ENCODE results near the gene PPP4C. TPM values are rescaled to one million over a fixed set of nuclear protein-coding genes. Genes with fewer than 3 reads are reported as not detected.
"Not testable (repeated sequence)": the region's sequence is repeated elsewhere in the genome, so short reads cannot be mapped to it uniquely, and the experiment has no call there.

Gene PPP4C
- total RNA-seq, 1 experiment from 2014 or later = 103 TPM

DNA sequence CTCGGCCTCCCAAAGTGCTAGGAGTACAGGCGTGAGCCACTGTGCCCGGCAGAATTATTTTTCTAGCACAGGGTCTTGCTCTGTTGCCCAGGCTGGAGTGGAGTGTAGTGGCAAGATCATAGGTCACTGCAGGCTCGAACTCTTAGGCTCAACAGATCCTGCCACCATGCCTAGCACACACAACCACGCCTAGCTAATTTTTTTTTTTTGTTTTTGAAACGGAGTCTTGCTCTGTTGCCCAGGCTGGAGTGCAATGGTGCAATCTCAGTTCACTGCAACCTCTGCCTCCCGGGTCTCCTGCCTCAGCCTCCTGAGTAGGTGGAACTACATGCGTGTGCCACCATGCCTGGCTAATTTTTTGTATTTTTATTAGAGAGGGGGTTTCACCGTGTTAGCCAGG is 49.9 kb downstream of the PPP4C start:
- H3K9me3 ChIP-seq (ENCODE audit: low read length); H2AFZ ChIP-seq (ENCODE audit: low read length); H3K27ac ChIP-seq (ENCODE audit: low read length); H3K4me3 ChIP-seq (ENCODE audit: low read length); H3K36me3 ChIP-seq (ENCODE audit: insufficient read depth, low read length); DNase-seq; H4K20me1 ChIP-seq (ENCODE audit: insufficient read depth, low read depth, low read length); H3K4me2 ChIP-seq (ENCODE audit: low read depth, low read length, poor library complexity, severe bottlenecking); H3K27me3 ChIP-seq (ENCODE audit: low read length); H3K9ac ChIP-seq (ENCODE audit: low read length); H3K9me2 ChIP-seq (replicated peaks; ENCODE audit: insufficient read depth, low read length): not testable (repeated sequence)
- peaks cover 14% of the 10 kb centered on the region for H3K4me1 ChIP-seq (ENCODE audit: low read length)
- peaks cover 11% of the 10 kb centered on the region for H3K79me2 ChIP-seq (ENCODE audit: low read length)

GRCh38 chr16:30127993-30128392 is 52.2 kb downstream of the PPP4C start:
- no peak overlapping the region for H2AFZ ChIP-seq (ENCODE audit: low read length)

DNA sequence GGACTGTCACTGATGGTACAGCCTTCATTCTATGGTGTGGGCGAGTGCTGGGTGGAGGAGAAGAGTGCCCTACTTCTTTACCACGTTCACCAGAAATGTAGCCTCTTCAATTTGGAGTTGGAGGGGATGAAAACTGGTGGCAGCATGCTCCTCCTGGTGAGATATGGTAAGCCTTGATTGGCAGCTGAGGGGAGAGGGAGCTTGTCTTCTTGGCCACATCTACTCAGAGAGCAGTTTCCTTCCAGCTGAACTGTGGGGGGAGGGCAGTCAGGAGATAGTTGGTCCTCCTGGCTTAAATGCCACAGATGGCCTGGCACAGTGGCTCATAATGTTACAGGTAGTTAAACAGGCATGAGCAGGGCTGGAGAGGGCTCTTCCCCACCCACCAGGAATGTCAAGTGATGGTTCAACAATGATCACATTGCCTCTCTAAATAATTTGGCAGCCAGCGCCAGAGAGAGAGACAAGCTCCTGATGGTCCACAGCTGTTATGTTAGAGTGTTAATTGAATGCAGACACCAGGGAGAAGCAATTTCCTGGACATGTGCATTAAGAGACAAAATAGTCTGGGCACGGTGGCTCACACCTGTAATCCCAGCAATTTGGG is 56.2 kb downstream of the PPP4C start:
- Histone ChIP-seq H3K9ac (ENCODE audit: low read length) (no peak overlapping the region), H3K4me3 (ENCODE audit: low read length) (no peak overlapping the region), H3K79me2 (ENCODE audit: low read length) (no peaks in the 10 kb centered on the region), H3K36me3 (ENCODE audit: insufficient read depth, low read length) (no peaks in the 10 kb centered on the region), H3K27ac (ENCODE audit: low read length) (no peak overlapping the region), H3K4me1 (ENCODE audit: low read length) (no peaks in the 10 kb centered on the region), H3K9me3 (ENCODE audit: low read length) (no peaks in the 10 kb centered on the region), H3K27me3 (ENCODE audit: low read length) (no peaks in the 10 kb centered on the region), H3K4me2 (ENCODE audit: low read depth, low read length, poor library complexity, severe bottlenecking) (no peak overlapping the region), H3K9me2 (replicated peaks; ENCODE audit: insufficient read depth, low read length) (no peaks in the 10 kb centered on the region), H4K20me1 (ENCODE audit: insufficient read depth, low read depth, low read length) (no peaks in the 10 kb centered on the region), H2AFZ (ENCODE audit: low read length) (no peak overlapping the region)
- no peak for DNase-seq

More at GRCh38 chr16:30127993-30128392, 52.2 kb downstream of the PPP4C start:
- Histone ChIP-seq H3K9me2 (replicated peaks; ENCODE audit: insufficient read depth, low read length) (no peaks in the 10 kb centered on the region), H3K9ac (ENCODE audit: low read length) (no peak overlapping the region), H3K79me2 (ENCODE audit: low read length) (no peaks in the 10 kb centered on the region), H3K4me3 (ENCODE audit: low read length) (no peak overlapping the region), H3K27ac (ENCODE audit: low read length) (no peak overlapping the region), H4K20me1 (ENCODE audit: insufficient read depth, low read depth, low read length) (no peaks in the 10 kb centered on the region), H3K27me3 (ENCODE audit: low read length) (no peaks in the 10 kb centered on the region), H3K36me3 (ENCODE audit: insufficient read depth, low read length) (no peaks in the 10 kb centered on the region), H3K9me3 (ENCODE audit: low read length) (no peaks in the 10 kb centered on the region), H3K4me1 (ENCODE audit: low read length) (peaks cover 6% of the 10 kb centered on the region), H3K4me2 (ENCODE audit: low read depth, low read length, poor library complexity, severe bottlenecking) (no peak overlapping the region)
- no peak for DNase-seq

- Histone ChIP-seq H3K9me2 (replicated peaks; ENCODE audit: insufficient read depth, low read length) (no peaks in the 10 kb centered on the region), H4K20me1 (ENCODE audit: insufficient read depth, low read depth, low read length) (no peaks in the 10 kb centered on the region), H3K9ac (ENCODE audit: low read length) (no peak overlapping the region), H2AFZ (ENCODE audit: low read length) (no peak overlapping the region), H3K4me1 (ENCODE audit: low read length) (no peaks in the 10 kb centered on the region), H3K4me2 (ENCODE audit: low read depth, low read length, poor library complexity, severe bottlenecking) (no peak overlapping the region), H3K27me3 (ENCODE audit: low read length) (no peaks in the 10 kb centered on the region), H3K4me3 (ENCODE audit: low read length) (no peak overlapping the region), H3K27ac (ENCODE audit: low read length) (no peak overlapping the region), H3K36me3 (ENCODE audit: insufficient read depth, low read length) (no peaks in the 10 kb centered on the region), H3K79me2 (ENCODE audit: low read length) (no peaks in the 10 kb centered on the region), H3K9me3 (ENCODE audit: low read length) (no peaks in the 10 kb centered on the region)
- DNase-seq = no peak
Measured at GRCh38 chr16:30132591-30132990, 56.8 kb downstream of the PPP4C start.

Other genes with a start within 250 kb of the PPP4C start
- 48.1 and 57.4 TPM in 2 replicates for gene CDIPT, start 212.8 kb upstream of the PPP4C start, total RNA-seq (2014; rRNA removed; shearing (Covaris generic); ENCODE audit: low replicate concordance)
- 0.04 TPM in 1 of 2 replicates, not detected in the other for gene SEZ6L2, start 176.4 kb upstream of the PPP4C start, total RNA-seq (2014; rRNA removed; shearing (Covaris generic); ENCODE audit: low replicate concordance)
- gene ASPHD1, start 175.5 kb upstream of the PPP4C start, total RNA-seq (2014; rRNA removed; shearing (Covaris generic); ENCODE audit: low replicate concordance) = 0.19 and 2.2 TPM in 2 replicates
- gene KCTD13, start 149.8 kb upstream of the PPP4C start, total RNA-seq (2014; rRNA removed; shearing (Covaris generic); ENCODE audit: low replicate concordance) = 14.2 and 52.9 TPM in 2 replicates
- 120 and 128 TPM in 2 replicates for gene TMEM219, start 113.9 kb upstream of the PPP4C start, total RNA-seq (2014; rRNA removed; shearing (Covaris generic); ENCODE audit: low replicate concordance)
- 21.5 and 30.7 TPM in 2 replicates for gene TAOK2, start 102.1 kb upstream of the PPP4C start, total RNA-seq (2014; rRNA removed; shearing (Covaris generic); ENCODE audit: low replicate concordance)
- 9.6 and 22.1 TPM in 2 replicates for gene HIRIP3, start 80.4 kb upstream of the PPP4C start, total RNA-seq (2014; rRNA removed; shearing (Covaris generic); ENCODE audit: low replicate concordance)
- gene INO80E, start 79.8 kb upstream of the PPP4C start, total RNA-seq (2014; rRNA removed; shearing (Covaris generic); ENCODE audit: low replicate concordance) = 67.7 and 94.0 TPM in 2 replicates
- gene DOC2A, start 65.0 kb upstream of the PPP4C start, total RNA-seq (2014; rRNA removed; shearing (Covaris generic); ENCODE audit: low replicate concordance) = not detected in 2 replicates
- not detected in 2 replicates for gene C16orf92, start 52.8 kb upstream of the PPP4C start, total RNA-seq (2014; rRNA removed; shearing (Covaris generic); ENCODE audit: low replicate concordance)
- 1.0 TPM in 1 of 2 replicates, not detected in the other for gene TLCD3B, start 44.7 kb upstream of the PPP4C start, total RNA-seq (2014; rRNA removed; shearing (Covaris generic); ENCODE audit: low replicate concordance)
- 1,486 and 1,797 TPM in 2 replicates for gene ALDOA, start 10.2 kb upstream of the PPP4C start, total RNA-seq (2014; rRNA removed; shearing (Covaris generic); ENCODE audit: low replicate concordance)
- gene TBX6, start 15.9 kb downstream of the PPP4C start, total RNA-seq (2014; rRNA removed; shearing (Covaris generic); ENCODE audit: low replicate concordance) = 1.8 and 2.1 TPM in 2 replicates
- gene YPEL3, start 20.2 kb downstream of the PPP4C start, total RNA-seq (2014; rRNA removed; shearing (Covaris generic); ENCODE audit: low replicate concordance) = 62.1 and 93.0 TPM in 2 replicates
- gene GDPD3, start 37.5 kb downstream of the PPP4C start, total RNA-seq (2014; rRNA removed; shearing (Covaris generic); ENCODE audit: low replicate concordance) = 2.1 and 3.3 TPM in 2 replicates
- 29.9 and 55.6 TPM in 2 replicates for gene MAPK3, start 47.2 kb downstream of the PPP4C start, total RNA-seq (2014; rRNA removed; shearing (Covaris generic); ENCODE audit: low replicate concordance)
- gene CORO1A, start 107.6 kb downstream of the PPP4C start, total RNA-seq (2014; rRNA removed; shearing (Covaris generic); ENCODE audit: low replicate concordance) = 362 and 820 TPM in 2 replicates
- 98.5 and 166 TPM in 2 replicates for gene BOLA2B, start 117.7 kb downstream of the PPP4C start, total RNA-seq (2014; rRNA removed; shearing (Covaris generic); ENCODE audit: low replicate concordance)
- 18.3 and 101 TPM in 2 replicates for gene SLX1A, start 117.9 kb downstream of the PPP4C start, total RNA-seq (2014; rRNA removed; shearing (Covaris generic); ENCODE audit: low replicate concordance)
- 7.1 and 13.8 TPM in 2 replicates for gene SULT1A3, start 123.3 kb downstream of the PPP4C start, total RNA-seq (2014; rRNA removed; shearing (Covaris generic); ENCODE audit: low replicate concordance)
- 0.58 and 9.1 TPM in 2 replicates for gene NPIPB13, start 172.5 kb downstream of the PPP4C start, total RNA-seq (2014; rRNA removed; shearing (Covaris generic); ENCODE audit: low replicate concordance)